CD4-positive, alpha-beta T cell treated with Interleukin-17A for 1 hour (primary cell): ENCODE results near the gene NUCB2.
"Not testable (repeated sequence)": the region's sequence is repeated elsewhere in the genome, so short reads cannot be mapped to it uniquely, and the experiment has no call there.

ENCODE experiments used
- DNase-seq: peaks from one replicate; pipeline ENCODE4 v3.0.0-alpha.2; 2020

The NUCB2 gene

GRCh38 chr11:17276236-17277023 lies at the start of gene NUCB2:
Gene NUCB2 (plus strand): TSS chr11:17276739. CDS start chr11:17295324, 18,585 bp downstream.
- DNase-seq: peak; percentile 96

- DNase-seq: not testable (repeated sequence)
Measured at GRCh38 chr11:17228186-17228925, 48.2 kb upstream of the NUCB2 start.

GRCh38 chr11:17229481-17230152 lies 46.9 kb upstream of the NUCB2 start:
- DNase-seq: no peak

- peak; percentile 47 for DNase-seq
Measured at GRCh38 chr11:17230867-17231851, 45.4 kb upstream of the NUCB2 start.

- DNase-seq: no peak
Measured at GRCh38 chr11:17233101-17233500, 43.4 kb upstream of the NUCB2 start.

GRCh38 chr11:17238377-17238776 lies 38.2 kb upstream of the NUCB2 start:
- no peak for DNase-seq

GRCh38 chr11:17239927-17240326 lies 36.6 kb upstream of the NUCB2 start:
- not testable (repeated sequence) for DNase-seq

- DNase-seq: no peak
Measured at GRCh38 chr11:17240780-17241179, 35.8 kb upstream of the NUCB2 start.

- DNase-seq: not testable (repeated sequence)
Measured at GRCh38 chr11:17242954-17243353, 33.6 kb upstream of the NUCB2 start.

GRCh38 chr11:17244046-17244445 lies 32.5 kb upstream of the NUCB2 start:
- no peak for DNase-seq

- no peak for DNase-seq
Measured at GRCh38 chr11:17250561-17251350, 25.8 kb upstream of the NUCB2 start.

GRCh38 chr11:17252704-17253103 lies 23.8 kb upstream of the NUCB2 start:
- no peak for DNase-seq

- DNase-seq: no peak
Measured at GRCh38 chr11:17256512-17256911, 20.0 kb upstream of the NUCB2 start.

- no peak for DNase-seq
Measured at GRCh38 chr11:17257196-17257595, 19.3 kb upstream of the NUCB2 start.

- no peak for DNase-seq
Measured at GRCh38 chr11:17258670-17259069, 17.9 kb upstream of the NUCB2 start.

- no peak for DNase-seq
Measured at GRCh38 chr11:17259519-17259918, 17.0 kb upstream of the NUCB2 start.

GRCh38 chr11:17260020-17260419 lies 16.5 kb upstream of the NUCB2 start:
- DNase-seq: no peak

GRCh38 chr11:17263769-17264168 lies 12.8 kb upstream of the NUCB2 start:
- no peak for DNase-seq

GRCh38 chr11:17266781-17267180 lies 9.8 kb upstream of the NUCB2 start:
- no peak for DNase-seq

- no peak for DNase-seq
Measured at GRCh38 chr11:17267576-17267975, 9.0 kb upstream of the NUCB2 start.

- not testable (repeated sequence) for DNase-seq
Measured at GRCh38 chr11:17268500-17268899, 8.0 kb upstream of the NUCB2 start.

GRCh38 chr11:17268902-17269301 lies 7.6 kb upstream of the NUCB2 start:
- no peak for DNase-seq
